8988T (cell line): ENCODE data around the gene PTPRD.
"Not testable (repeated sequence)": the region's sequence is repeated elsewhere in the genome, so short reads cannot be mapped to it uniquely, and the experiment has no call there.

Experiments used
- DNase-seq: peaks from one replicate; pipeline ENCODE4 v3.0.0; 2011

The PTPRD gene

DNA sequence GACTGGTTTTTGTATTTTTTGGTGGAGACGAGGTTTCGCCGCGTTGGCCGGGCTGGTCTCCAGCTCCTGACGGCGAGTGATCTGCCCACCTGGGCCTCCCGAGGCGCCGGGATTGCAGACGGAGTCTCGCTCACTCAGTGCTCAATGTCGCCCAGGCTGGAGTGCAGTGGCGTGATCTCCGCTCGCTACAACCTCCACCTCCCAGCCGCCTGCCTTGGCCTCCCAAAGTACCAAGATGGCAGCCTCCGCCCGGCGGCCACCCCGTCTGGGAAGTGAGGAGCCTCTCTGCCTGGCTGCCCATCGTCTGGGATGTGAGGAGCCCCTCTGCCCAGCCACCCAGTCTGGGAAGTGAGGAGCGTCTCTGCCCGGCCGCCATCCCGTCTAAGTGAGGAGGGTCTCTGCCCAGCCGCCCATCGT, 163.6 kb downstream of the PTPRD start:
- DNase-seq = not testable (repeated sequence)

DNA sequence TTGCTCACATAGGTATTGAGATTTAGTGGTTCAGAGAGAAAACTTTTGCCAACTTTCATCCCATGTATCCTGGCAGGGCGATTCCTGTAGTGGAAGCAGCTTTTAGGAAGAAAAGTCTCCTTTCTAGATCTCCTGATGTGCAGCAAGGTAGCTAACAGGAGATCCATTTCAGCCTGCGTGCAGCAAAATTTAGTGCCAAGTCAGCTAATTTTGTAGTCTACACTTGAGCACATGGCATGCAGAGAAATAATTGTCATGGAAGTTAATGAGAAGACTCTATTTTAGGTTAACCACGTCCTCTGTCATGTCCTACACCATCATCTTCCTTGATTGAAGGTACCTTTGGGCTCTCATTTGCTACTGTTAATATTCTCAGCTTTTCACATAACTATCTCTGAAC, 165.8 kb downstream of the PTPRD start:
- no peak for DNase-seq

DNA sequence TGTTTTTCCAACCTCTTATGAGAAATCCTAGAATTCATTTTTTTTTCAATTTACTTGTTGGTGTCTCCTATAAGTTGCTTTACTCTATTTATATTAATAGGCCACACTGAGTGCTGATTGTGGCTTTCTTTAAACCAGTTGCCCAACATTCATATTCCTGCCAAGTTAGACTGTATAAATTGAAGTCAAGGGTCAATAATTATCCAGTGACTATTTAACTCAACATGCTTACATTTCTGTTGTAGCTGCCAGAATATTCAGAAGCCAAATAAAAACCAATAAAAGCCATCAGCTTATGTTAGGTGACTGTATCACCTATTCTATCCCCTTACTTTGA, 169.0 kb downstream of the PTPRD start:
- DNase-seq = no peak

DNA sequence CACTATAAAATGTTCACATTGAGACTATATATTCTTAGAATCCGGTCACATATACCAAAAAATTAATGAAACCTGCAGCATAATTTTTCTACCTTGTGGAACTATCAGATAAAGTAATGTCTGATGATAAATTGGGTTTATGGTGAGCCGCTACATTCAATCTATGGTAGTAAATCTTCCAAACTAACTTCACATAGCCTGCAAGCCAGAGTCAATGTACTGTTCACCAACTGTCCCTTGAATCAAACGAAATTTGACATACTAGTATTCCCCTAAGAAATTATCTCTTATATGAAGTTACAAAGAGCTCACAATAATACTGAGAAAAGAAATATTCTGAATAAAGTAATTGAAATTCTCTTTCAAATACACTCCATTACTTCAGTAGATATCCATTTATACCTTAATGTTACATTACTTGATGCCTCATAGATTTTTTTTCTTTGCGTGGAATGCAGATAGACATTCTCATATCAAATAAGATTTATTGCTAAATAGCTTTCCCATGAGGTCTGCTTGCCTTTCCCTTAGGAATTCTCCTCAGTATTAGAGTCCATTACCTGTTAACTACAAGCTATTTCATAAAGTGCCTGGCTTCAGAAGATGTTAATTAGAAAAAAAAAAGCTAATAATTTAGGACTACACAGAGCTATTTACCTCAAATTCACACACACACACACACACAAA, 169.5 kb downstream of the PTPRD start:
- no peak for DNase-seq

DNA sequence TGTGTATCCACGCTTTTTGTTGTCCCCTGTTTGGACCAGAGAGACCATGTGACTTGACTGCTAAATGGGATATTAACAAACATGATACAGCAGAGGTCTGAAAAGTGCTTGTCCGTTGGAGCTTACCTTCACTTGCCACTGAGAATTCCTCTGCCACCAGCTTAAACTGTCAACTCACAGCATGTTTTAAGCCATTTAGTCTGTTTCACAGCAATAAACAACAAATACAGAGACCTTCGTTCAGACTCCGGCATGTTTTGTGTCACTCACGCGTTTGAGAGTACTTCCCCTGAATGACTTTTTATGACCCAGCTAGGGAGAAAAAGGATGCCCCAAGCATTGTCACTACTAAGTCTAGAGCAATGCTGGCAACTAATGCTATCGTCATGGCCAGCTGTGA, 173.8 kb downstream of the PTPRD start:
- DNase-seq = no peak

DNA sequence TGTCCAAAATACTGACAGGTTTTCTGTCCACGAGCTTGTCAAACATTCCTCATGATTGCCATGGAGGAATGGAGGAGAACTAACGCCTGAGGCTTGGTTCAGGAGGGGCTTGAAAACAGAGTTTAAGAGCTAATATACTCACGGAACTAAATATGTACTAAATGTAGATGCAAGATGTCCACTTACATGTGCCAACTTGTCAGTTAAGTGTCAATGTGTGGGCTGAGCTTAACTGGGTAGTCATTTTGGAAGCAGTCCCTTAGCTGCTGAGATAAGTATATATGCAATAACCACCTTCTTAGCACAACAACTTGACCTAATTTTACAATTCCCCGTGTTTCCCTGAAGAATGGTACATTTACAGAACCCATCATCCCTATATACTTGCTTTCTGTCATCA, 176.0 kb downstream of the PTPRD start:
- no peak for DNase-seq

DNA sequence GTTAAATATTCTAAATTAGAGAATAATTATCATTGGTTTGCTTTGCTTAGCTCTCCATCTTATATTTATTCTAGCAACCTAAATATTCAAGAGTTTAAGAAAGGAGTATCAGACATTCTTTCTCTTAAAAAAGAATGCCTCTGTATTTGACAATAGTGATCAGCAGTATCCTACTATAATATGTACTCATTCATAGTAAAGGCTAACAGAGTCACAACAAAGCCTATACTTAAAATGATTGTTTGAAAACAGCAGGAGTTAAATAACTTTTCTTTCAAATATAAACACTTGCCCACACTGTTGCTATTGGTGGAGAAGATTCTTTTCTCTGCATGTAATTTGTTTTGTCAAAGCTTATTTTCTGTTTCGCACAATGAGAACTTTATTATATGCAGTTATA, 178.4 kb downstream of the PTPRD start:
- DNase-seq = no peak

DNA sequence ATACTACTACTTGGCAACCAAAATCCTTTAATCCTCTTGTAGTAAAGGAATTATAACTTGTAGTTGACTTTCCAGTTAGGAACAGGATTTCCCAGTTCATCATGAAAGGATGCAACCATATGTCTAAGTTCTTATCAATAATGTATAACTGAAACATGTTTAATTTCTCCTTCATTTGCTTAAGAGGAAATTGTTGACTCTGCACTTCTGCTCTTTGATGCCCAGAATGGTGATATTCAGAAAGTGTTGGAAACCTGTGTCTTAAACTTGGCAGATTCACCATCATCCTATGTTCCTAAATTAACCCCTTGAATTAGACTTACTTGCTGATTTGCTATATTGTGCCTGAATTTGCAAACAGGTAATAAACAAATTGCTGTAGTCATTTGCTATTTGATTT, 201.5 kb downstream of the PTPRD start:
- DNase-seq = no peak

DNA sequence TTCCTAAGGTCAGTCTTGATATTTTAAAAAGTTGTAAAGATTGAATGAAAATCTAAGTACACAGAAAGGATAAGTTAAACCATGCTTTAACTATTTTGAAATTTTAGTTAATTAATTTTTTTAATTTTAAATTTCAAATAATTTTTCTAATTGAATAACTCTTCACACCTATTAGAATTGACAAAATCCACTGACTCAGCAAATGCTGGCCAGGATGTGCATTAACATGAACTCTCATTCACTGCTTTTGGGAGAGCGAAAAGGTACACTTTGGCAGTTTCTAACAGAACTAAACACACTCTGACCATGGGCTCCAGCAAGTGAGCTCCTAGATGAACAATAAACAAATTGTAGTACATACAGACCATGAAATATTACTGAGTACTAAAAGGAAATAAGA, 209.5 kb downstream of the PTPRD start:
- no peak for DNase-seq

DNA sequence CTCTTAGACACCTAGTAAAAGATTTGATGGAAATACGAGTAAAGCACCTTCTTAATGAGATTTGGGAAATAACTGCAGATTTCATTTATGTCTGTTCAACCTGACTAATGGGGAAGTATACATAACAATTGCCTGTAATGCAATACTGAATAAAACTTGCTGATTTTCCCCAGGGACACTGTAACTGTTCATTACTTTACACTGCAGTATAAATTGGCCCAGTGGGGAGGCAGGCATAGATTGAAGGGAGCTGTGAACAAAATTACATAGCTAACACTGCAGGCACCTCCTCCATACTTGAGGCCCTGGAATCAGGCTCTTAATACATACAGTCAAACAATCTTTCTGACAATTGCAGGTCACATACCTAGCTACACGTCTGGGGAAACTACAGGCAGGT, 216.2 kb downstream of the PTPRD start:
- no peak for DNase-seq

DNA sequence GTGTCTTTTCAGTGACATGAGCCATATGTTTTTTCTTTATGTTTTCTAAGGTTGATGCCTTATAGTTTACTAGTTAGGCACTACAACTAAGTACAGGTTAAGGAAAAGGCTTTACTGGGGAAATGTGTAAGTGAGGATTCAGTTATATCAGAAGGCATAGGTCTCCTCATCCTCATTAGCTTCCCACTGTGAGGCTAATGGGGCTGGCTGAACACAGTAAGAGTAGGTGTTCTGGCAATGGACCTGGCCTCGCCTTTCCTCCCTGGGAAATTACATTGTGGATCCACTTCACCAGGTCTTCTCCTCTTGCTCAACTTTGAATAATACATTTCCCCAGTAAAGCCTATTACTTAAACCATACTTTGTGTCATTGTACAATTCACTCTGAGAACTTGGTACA, 225.5 kb downstream of the PTPRD start:
- DNase-seq = no peak

DNA sequence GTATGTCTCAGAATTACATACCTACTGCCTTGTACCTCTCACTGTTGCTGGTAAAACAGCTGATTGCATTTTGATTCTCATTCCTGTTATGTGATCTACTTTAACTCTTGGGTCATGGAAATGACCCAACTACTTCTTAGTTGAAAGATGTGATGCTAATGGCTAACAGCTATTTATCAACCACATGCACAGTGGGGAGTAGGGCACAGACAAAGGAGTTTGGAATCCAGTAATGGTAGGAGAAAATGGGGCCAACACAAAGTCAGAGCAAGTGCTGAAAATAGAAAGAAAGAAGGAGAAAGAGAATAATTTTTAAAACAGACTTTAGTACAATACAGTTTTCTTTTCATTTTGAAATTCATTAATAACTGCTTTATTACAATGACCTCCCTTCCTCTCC, 241.0 kb downstream of the PTPRD start:
- DNase-seq = no peak

DNA sequence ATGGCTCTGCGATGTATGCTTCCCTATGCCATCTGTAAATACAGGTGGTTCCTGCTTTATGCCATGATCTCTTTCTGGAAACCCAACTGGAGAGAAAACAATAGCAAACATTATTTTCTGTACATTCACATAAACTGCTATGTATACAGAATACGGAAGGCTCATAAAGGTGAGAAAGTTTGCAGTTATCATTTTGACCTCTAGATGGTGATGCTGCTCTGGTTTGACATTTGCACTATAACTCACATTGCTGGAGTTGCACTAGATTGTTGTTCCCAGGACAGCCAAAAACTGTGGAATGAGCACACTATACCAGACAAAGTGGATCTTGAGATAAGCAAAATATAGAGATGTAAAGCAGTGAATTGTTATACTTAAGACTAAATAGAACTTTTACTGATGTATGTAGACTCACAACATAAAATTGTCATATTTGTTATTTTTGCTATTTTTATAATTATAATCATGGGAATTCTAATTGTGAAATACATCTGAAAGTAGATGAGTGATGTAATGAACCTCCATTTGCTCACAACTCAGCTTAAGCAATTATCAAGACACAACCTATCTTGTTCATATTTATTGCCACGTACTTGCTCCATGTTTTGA, 246.5 kb downstream of the PTPRD start:
- no peak for DNase-seq

DNA sequence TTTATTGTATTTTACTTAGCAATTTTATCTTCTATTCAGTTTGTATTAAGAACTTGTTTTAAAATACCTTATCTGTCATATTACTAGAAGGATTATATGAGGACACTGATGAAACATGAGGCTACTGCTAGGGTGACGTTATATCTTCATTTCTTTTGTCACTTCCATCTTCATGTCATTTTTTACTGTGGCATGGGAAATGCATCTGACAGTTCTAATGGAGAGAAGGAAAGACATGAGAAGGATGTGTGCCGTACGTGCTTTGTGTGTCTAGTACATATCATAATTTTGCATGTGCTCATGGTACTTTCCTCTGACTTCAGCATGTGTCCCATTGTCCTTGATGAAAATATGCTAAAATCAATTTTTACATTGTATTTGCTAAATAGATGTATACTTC, 258.2 kb downstream of the PTPRD start:
- DNase-seq = no peak

DNA sequence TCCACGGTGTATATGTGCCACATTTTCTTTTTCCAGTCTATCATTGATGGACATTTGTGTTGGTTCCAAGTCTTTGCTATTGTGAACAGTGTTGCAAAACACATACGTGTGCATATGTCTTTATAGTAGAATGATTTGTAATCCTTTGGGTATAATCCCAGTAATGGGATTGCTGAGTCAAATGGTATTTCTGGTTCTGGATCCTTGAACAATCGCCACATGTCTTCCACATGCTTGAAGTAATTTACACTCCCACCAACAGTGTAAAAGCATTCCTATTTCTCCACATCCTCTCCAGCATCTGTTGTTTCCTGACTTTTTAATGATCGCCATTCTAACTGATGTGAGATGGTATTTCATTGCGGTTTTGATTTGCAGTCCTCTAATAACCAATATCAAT, 267.2 kb downstream of the PTPRD start:
- not testable (repeated sequence) for DNase-seq

DNA sequence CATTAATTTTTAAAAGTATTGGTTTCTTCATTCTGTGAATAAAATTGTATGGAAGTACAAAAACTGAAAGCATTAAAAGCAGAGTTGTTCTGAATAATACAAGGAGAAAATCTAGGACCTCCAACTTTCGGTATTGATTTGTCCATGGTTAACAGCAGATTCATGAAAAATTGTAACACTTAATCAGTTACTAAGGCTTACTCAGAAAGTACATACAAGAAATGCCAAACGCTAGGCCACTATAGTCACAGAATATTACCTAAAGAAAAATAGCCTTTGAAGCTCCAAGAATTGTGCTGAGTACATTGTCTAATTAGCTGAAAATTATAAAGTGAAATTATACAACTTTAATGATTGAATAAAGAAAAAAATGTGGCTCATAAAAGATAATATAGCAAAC, 271.7 kb downstream of the PTPRD start:
- DNase-seq = no peak

DNA sequence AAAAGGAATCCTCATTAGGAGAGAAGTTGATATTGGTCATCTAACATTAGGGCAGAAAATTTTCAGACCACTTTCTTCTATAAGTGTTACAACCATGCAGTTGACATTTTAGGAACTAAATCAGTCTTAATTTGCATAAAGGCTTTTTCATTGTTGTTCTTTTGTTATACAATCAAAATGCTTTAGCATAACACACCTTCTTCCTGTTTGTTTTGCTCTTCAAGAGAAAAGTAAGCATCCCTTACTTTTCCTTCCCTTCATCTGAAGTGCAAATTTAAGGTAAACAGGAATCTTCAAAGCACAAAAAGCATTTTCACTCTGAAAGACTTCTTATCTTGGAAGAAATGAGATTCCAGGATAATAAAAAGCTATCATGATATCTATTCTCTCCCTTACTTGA, 273.6 kb downstream of the PTPRD start:
- DNase-seq = no peak

DNA sequence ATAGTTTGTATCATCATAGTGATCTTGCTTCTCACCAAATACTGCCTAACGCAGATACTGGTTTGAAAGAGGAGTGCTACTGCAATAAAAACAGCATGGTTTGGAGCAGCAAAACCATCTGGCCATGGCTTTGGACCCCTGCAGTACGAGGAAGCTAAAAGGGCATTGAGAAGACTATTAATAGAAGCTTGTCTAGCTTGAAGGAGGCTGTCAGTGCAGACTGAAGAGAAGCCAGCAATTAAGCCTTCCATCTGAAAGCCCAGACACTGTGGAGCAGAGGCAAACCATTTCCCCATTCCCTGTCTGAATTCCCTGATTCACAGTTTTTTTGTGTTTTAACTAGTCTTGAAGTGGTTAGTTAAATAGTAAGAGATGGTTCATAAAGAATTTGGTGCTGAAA, 281.6 kb downstream of the PTPRD start:
- DNase-seq = no peak

DNA sequence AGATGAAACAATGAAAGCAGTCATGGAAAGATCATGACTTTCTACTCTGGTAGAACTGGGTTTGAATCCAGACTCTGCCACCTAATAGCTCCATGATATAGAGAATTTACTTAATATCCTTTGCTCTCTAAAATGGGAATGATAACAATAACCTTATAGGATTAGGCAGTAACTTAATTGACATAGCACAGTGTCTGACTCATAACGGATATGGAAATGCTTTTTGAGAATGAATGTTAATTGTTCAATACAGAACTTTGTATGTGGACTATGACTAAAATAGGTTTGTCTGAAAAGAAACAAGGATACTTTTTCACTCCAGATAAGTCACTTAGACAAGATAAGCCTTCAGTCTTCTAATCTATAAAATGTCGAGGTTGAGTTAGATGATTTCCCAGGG, 330.7 kb downstream of the PTPRD start:
- no peak for DNase-seq

DNA sequence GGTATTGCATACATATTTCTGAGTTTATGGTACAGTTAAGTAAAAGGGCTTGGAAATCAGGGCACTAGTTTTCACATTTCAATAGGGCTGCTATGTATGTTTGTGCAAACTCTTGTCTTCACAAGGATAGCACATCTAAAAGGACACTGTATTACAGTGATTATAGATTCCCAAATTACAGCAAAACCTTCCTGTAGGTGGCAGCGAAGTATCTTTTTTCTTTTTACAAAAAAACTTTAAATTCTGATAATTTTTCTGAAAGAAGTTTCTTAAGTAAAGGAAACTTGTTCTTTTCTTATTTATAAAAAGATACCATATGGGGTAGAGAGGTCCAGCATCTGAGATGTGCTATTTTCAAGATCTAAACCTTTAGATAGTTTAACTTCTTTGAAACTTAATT, 337.8 kb downstream of the PTPRD start:
- no peak for DNase-seq

DNA sequence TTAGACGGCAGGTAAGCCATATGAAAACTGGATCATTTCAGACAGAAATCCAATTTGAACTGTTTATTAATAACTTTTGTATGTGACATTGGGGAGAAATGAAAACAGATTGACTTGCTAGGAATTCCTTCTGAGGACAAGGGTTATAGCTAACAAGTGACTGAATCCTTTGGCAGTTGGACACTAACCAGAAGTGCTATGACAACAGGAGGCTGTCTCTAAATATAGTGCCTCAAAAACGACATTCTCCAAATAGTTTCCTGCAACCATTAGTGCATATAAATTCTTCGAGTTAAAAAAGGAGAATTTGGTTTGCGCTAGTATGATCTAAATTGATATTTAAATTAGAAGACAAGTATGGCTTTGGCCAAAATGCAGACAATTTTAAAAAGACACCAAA, 338.6 kb downstream of the PTPRD start:
- no peak for DNase-seq

DNA sequence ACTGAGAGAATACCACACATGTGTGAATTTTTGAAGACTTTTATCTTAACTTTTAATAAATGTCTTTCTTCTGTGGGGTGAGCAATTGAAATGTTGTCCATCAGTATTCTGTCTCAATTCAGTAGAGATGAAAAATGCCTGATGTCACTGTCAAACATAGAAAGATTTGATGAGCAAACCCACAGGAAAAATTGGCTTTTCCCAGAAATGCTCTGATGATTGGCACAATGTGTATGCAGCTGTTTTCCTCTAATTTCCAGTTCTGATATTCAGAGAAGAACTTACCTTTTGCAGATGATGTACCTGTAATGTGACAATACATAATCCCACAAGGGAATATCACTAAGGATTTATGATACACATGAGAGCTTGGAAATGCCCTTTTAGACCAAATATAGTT, 340.0 kb downstream of the PTPRD start:
- no peak for DNase-seq

DNA sequence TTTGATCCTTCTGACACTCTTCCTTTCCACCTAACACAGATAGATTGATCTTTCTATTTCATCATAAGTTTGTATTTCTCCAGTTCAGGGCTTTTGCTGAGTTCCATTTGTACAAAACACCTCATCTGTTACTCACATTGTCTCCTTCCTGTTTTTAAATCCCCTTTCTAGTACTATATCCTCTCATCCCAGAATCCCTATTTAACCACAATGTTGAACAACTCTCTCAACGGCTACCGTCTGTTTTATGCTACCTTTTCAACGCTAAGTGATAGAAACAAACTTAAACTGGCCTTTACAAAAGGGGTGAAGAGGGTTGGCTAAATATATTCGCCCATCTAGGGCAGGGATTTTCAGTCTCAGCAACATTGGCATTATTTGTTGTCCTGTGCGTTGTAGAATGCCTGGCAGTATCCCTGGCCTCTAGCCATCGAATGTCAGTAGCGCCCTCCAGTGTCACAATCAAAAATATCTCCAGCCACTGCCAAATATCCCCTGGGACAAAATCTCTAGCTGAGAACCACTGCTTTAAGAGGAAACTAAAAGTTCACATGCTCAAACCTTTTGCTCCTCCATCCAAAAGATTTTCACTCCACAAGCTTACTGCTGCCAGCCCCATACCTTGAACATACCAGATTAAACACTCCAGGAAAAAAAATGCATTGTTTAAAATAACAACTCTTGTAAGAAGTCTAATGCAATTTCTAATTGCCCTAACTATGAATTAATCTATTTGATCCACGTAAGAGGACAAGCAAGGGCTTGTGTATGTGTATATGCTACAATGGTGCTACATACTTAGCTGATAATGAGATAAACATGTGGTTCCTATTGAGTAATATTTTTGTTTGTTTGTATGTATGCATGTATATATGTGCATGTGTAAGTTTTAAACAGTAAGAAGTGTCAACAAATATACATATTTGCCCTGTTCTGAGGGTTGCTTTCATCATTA, 344.0 kb downstream of the PTPRD start:
- no peak for DNase-seq

DNA sequence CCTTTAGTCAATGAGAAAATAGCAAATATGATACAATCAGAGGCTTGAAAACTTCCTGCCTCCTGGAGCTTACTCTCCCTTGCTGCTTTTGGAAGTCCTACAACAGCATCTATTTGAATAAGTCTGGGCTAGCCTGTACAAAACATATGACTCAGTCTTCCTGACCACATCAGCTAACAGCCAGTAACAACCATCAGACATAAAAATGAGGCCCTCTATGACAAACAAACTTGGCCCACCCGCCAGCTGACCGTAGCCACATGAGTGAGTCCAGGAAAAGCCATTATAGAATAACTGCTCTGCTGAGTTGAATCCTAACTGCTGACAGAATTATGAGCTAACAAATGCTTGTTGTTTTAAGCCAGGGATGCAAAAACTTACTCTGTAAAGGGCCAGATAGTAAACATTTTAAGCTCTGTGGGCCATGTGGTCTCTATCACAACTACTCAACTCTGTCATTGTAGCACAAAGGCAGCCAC, 347.6 kb downstream of the PTPRD start:
- no peak for DNase-seq
